HG03565 (cell line): ENCODE results near the gene ASB1.
"Not testable (repeated sequence)": the region's sequence is repeated elsewhere in the genome, so short reads cannot be mapped to it uniquely, and the experiment has no call there.

ENCODE experiments used
- ATAC-seq: cut with Tn5 transposase; IDR thresholded peaks from one replicate; pipeline ENCODE4 v1.9.1; 2021; ENCODE audit warnings: mild to moderate bottlenecking, moderate library complexity; ENCODE audit not compliant: unreplicated experiment

ASB1 gene

DNA sequence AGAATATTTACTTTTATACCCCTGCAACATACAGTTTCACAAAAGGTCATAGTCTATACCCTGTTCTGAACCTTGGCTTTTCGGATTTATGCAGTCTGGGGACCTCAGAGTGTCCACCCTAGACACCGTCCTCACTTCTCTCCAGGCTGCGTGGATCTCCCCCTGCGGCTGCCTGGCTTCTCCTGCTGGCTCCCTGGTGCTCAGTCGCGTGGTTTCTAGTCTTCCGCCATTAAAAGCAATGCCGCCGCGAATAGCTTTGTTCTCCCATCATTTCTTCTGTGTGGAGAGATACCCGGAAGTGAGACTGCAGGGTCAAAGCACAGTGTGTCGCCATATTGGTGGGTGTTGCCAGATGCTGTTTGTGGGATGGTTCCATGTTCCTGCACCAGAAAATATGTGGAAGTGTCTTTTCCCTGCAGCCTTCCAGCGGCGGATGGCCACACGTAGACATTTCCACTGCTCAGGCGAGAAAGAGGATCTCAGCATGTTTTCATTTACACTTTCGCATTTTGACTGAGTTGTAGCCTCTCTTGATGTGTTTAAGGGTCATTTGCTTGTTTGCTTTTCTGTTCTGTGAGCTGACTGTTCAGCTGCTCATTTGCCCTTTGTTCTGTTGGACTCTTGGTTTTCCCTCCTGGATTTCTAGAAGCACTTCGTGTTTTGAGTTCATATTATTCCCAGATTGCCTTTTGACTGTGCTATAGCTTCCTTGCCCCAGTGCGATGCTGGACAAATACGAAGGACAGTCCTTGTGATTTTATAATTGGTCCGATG is 22.9 kb upstream of the ASB1 start:
- ATAC-seq = no peak

GRCh38 chr2:238404406-238405216 is 22.1 kb upstream of the ASB1 start:
- no peak for ATAC-seq

DNA sequence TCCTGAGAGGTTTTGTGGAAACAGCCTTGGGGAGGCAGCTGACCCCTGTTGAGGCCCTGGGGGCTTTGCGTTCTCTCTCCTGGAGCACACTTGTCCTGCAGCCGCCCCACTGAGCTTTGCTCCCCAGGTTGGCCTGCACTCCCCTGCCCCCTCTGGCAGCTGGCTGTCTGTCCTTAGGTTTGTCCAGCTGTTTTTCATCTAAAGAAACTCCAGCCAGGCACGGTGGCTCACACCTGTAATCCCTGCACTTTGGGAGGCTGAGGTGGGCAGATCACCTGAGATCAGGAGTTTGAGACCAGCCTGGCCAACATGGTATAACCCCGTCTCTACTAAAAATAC is 21.5 kb upstream of the ASB1 start:
- ATAC-seq = not testable (repeated sequence)

DNA sequence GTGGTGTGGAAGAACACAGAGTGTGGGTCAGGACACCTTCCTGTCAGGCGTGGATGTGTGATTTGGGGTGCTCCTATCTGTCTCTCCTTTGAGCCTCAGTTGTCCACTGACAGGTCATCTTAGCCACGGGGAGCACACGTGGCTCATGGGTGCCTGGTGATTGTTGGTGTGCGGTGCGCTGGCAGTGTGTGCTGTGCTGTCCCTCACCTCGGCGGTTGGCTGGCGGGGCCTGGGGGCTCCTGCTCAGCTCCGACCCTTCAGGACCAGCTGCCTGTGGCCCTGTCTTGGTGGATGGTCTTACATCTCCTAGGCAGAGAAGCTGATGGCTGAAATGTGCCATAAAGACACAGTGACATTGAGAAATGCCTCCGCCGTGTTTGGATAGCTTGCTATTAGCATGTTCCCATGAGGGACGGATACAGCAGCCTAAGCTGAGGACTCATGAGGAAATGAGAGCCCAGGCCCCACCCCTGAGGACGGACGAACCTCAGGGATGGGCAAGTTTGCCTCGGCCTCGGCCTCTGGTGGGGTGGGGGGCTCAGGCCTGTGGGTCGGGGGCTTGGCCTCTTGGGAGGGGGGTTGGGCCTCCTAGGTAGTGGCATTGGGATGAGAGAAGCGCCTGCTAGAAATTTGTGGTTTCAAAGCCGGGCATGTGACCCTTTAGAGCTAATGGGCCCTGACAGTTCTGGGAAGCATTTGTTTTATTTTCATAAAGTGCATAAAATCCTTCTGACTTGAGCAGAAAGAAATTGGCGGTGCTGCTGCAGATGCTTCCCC is 20.3 kb upstream of the ASB1 start:
- no peak for ATAC-seq

- no peak for ATAC-seq
Observed at GRCh38 chr2:238406998-238407285, 19.8 kb upstream of the ASB1 start.

DNA sequence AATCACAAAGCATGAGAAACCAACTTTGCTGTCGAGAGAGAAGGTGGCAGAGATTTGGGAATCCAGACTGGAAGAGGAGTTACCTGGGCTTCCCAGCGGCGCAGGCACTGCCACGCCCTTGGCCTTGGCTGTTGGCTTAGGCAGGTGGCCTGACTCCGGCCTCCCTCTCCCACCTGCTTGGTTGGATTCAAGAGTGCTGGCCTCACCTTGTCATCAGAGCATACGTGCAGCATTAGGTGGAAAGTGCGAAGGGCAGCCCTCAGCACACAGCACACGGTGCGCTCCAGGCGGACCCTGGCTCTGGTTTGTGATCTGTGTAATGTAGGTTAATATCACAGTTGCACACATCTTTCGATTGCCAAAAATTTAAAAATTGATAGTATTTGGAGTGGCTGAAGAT is 19.2 kb upstream of the ASB1 start:
- no peak for ATAC-seq

GRCh38 chr2:238408615-238409340 is 17.9 kb upstream of the ASB1 start:
- no peak for ATAC-seq

- ATAC-seq = no peak
Observed at GRCh38 chr2:238409341-238410199, 17.2 kb upstream of the ASB1 start.

DNA sequence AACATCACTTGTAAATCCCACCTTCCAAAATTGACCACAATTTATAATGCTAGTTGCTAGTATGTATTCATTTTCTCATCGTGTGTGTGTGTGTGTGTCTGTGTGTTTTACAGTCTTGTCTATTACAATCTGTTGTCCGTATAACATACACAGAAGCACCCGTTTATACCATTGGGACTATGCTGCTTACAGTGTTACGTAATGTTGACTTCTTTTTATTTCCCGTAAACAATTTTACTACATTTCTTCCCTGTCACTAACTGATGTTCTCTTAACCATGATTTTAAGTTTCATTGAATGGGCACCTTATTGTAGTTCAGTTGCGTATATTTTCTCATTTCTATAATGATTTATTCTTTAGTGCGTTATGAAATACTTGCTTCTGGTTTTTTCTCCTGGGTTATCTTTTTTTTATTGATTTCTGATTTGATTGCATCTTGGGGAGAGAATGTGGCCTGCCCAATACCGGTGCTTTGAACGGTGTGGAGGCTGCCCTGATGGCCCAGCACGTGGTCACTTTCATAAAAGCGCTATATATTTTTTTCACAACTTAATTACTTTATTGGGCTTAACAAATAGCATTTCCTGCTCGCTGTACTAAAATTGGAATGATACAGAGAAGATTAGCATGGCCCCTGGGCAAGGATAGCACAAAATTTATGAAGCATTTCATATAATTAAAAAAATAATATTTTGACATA is 14.5 kb upstream of the ASB1 start:
- ATAC-seq = no peak

DNA sequence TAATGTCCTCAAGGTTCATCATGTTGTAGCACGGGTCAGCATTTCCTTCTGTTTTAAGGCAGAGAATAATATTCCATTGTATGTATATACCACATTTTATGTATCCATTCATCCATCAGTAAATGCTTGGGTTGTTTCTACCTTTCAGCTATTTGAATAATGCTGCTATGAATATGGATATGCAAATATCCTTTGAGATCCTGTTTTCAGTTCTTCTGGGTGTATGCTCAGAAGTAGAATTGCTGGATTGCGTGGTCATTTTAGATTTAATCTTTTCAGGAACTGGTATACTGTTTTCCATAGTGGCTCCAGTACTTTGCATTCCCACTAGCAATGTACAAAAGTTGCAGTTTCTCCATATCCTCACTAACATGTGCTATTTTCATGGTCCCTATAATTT is 13.4 kb upstream of the ASB1 start:
- no peak for ATAC-seq

DNA sequence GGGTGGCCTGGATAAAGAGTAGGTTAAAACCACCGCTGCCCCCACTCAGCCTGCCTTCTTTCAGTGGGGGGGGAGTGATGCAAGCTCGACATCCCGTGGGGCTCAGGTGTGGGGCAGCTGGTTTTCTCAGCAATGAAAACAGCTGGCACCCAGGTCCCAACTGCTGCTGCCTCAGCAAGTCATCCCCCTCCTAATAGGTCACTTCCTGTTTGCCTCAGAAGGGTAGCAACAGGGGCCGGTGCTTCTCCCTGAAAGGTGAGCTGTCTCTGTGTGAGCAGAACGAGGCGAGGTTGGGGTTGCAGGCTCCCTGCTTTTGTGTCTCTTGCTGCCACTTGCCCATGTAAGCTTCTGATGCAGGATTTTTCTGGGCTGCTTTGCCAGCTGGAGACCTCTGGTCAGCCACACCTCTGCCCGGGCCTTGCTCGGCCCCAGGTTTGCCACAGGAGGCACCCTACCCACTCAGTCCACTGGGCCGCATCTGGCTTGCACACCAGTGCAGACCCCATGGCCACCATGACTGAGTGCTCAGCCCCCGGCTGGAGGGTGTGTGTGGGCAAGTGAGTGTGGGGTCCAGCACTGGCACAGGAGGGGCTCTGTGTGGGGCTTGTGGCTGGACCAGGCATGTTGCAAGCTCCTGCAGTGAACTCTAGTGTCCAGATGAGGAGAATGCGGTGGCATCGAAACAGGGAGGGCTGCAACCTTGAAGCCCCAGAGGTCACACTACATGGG is 11.5 kb upstream of the ASB1 start:
- ATAC-seq = no peak

- no peak for ATAC-seq
Observed at GRCh38 chr2:238415893-238416292, 10.8 kb upstream of the ASB1 start.

- ATAC-seq = no peak
Observed at GRCh38 chr2:238418196-238418998, 8.3 kb upstream of the ASB1 start.

GRCh38 chr2:238418999-238419546 is 7.7 kb upstream of the ASB1 start:
- ATAC-seq = no peak

DNA sequence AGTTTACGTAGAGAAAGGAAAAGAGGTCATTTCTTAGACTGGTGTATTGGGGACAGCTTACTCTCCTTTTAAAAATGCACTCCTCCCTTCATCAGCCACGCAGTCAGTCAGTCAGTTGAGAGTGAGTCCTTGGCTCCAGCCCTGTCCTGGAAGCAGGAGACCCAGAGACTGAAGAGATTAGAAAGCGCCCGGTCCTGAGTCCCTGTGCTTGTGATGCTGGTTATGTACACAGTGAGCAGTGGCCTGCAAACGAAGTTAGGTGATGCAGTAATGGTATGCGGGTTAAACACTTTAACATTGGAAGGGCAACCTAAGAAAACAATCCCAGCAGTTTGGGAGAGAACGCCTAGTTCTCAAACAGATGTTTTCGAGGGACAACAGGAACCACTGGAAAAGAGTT is 6.3 kb upstream of the ASB1 start:
- no peak for ATAC-seq

GRCh38 chr2:238420878-238421694 is 5.6 kb upstream of the ASB1 start:
- ATAC-seq = no peak

- no peak for ATAC-seq
Observed at GRCh38 chr2:238421695-238422035, 5.1 kb upstream of the ASB1 start.
